Neuronal stem cell (in vitro differentiated cells): ENCODE results near the gene FKBP2.
A peak's percentile ranks its signal among the peaks of the same experiment; 100 is the strongest.

Experiments used
- DNase-seq: peaks from one replicate; pipeline ENCODE4 v3.0.0-alpha.2; 2013; ENCODE audit warnings: low spot score
- H2AFZ ChIP-seq: one replicate; pipeline ENCODE4 v1.6.1; 2013; ENCODE audit warnings: mild to moderate bottlenecking, low read length, inconsistent platforms
- H2AK5ac ChIP-seq: 2 replicates; pipeline ENCODE4 v1.6.1; 2013; ENCODE audit warnings: low read depth, mild to moderate bottlenecking, inconsistent platforms, low read length, moderate library complexity, mixed read lengths
- H2BK120ac ChIP-seq: 2 replicates; pipeline ENCODE4 v1.6.1; 2013; ENCODE audit warnings: low read depth, mild to moderate bottlenecking, inconsistent platforms, low read length, moderate library complexity, mixed read lengths
- H2BK12ac ChIP-seq: one replicate; pipeline ENCODE4 v1.6.1; 2013; ENCODE audit warnings: low read length, inconsistent platforms
- H2BK15ac ChIP-seq: 2 replicates; pipeline ENCODE4 v1.6.1; 2013; ENCODE audit warnings: mild to moderate bottlenecking, low read length, inconsistent platforms, mixed read lengths
- H2BK5ac ChIP-seq: one replicate; pipeline ENCODE4 v1.6.1; 2013; ENCODE audit warnings: inconsistent platforms, mild to moderate bottlenecking, low read length, moderate library complexity
- H3K14ac ChIP-seq: one replicate; pipeline ENCODE4 v1.6.1; 2013; ENCODE audit warnings: low read length, inconsistent platforms
- H3K18ac ChIP-seq: 2 replicates; pipeline ENCODE4 v1.6.1; 2013; ENCODE audit warnings: low read length, inconsistent platforms
- H3K23ac ChIP-seq: 2 replicates; pipeline ENCODE4 v1.6.1; 2013; ENCODE audit warnings: low read depth, mild to moderate bottlenecking, mixed read lengths, low read length, inconsistent platforms; ENCODE audit not compliant: poor library complexity
- H3K27ac ChIP-seq: replicated peaks from 3 replicates; pipeline ENCODE4 v1.5.1; 2013; ENCODE audit warnings: low read length, inconsistent platforms
- H3K27me3 ChIP-seq, 3 experiments: 2 replicates each; pipeline ENCODE4 v1.6.1; 2013; ENCODE audit warnings: low read length in 3 of 3, mild to moderate bottlenecking in 2 of 3, inconsistent platforms in 1 of 3, low read depth in 1 of 3, mixed read lengths in 1 of 3, moderate library complexity in 1 of 3; ENCODE audit not compliant: control insufficient read depth in 3 of 3, insufficient read depth in 3 of 3
- H3K36me3 ChIP-seq, 2 donors: replicated peaks in 1 of 2; 2 replicates each; pipeline ENCODE4 v1.6.1; 2013; ENCODE audit warnings: low read length in 2 of 2; ENCODE audit not compliant: control insufficient read depth in 2 of 2, insufficient read depth in 2 of 2
- H3K4ac ChIP-seq: 2 replicates; pipeline ENCODE4 v1.6.1; 2013; ENCODE audit warnings: inconsistent platforms, mild to moderate bottlenecking, low read length, moderate library complexity
- H3K4me1 ChIP-seq, 2 donors: 1 replicate in 1 of 2; 2 replicates in 1 of 2; pipeline ENCODE4 v1.6.1; 2013; ENCODE audit warnings: low read length in 2 of 2, low read depth in 1 of 2; ENCODE audit not compliant: control insufficient read depth in 2 of 2, insufficient read depth in 1 of 2
- H3K4me2 ChIP-seq: one replicate; pipeline ENCODE4 v1.6.1; 2013; ENCODE audit warnings: mild to moderate bottlenecking, low read length, inconsistent platforms; ENCODE audit not compliant: insufficient read depth, poor library complexity, severe bottlenecking
- H3K4me3 ChIP-seq, 2 donors: 2 replicates each; pipeline ENCODE4 v1.5.1; 2013; ENCODE audit warnings: low read length in 2 of 2, mild to moderate bottlenecking in 2 of 2, inconsistent platforms in 1 of 2, moderate library complexity in 1 of 2
- H3K79me1 ChIP-seq: one replicate; pipeline ENCODE4 v1.6.1; 2013; ENCODE audit warnings: low read depth, mild to moderate bottlenecking, inconsistent platforms, low read length, moderate library complexity
- H3K9ac ChIP-seq: one replicate; pipeline ENCODE4 v1.6.1; 2013; ENCODE audit warnings: mild to moderate bottlenecking, low read depth, low read length, inconsistent platforms; ENCODE audit not compliant: poor library complexity
- H3K9me3 ChIP-seq, 2 donors: replicated peaks in 1 of 2; 2 replicates each; pipeline versions ENCODE3 to v1.6.1; 2013; ENCODE audit warnings: low read length in 2 of 2, mild to moderate bottlenecking in 2 of 2, inconsistent platforms in 1 of 2, low read depth in 1 of 2, mixed read lengths in 1 of 2, moderate library complexity in 1 of 2; ENCODE audit not compliant: control insufficient read depth in 2 of 2, insufficient read depth in 1 of 2
- H4K8ac ChIP-seq: one replicate; pipeline ENCODE4 v1.6.1; 2013; ENCODE audit warnings: low read depth, mild to moderate bottlenecking, inconsistent platforms, low read length, moderate library complexity
- H4K91ac ChIP-seq: one replicate; pipeline ENCODE4 v1.6.1; 2013; ENCODE audit warnings: low read length, low read depth, mild to moderate bottlenecking, inconsistent platforms; ENCODE audit not compliant: poor library complexity
- WGBS, 2 donors: extraction: QIAGEN DNeasy Blood & Tissue Kit; methylation state at CpG; one replicate each; pipeline ENCODE4 v1.1.7; 2013; ENCODE audit warnings: missing lambda C conversion rate in 2 of 2, mixed read lengths in 1 of 2; ENCODE audit not compliant: insufficient read length in 2 of 2, insufficient replicate concordance in 1 of 2; ENCODE audit errors: extremely low coverage in 2 of 2; 5-methylcytosine and 5-hydroxymethylcytosine counted together

Gene FKBP2

DNA sequence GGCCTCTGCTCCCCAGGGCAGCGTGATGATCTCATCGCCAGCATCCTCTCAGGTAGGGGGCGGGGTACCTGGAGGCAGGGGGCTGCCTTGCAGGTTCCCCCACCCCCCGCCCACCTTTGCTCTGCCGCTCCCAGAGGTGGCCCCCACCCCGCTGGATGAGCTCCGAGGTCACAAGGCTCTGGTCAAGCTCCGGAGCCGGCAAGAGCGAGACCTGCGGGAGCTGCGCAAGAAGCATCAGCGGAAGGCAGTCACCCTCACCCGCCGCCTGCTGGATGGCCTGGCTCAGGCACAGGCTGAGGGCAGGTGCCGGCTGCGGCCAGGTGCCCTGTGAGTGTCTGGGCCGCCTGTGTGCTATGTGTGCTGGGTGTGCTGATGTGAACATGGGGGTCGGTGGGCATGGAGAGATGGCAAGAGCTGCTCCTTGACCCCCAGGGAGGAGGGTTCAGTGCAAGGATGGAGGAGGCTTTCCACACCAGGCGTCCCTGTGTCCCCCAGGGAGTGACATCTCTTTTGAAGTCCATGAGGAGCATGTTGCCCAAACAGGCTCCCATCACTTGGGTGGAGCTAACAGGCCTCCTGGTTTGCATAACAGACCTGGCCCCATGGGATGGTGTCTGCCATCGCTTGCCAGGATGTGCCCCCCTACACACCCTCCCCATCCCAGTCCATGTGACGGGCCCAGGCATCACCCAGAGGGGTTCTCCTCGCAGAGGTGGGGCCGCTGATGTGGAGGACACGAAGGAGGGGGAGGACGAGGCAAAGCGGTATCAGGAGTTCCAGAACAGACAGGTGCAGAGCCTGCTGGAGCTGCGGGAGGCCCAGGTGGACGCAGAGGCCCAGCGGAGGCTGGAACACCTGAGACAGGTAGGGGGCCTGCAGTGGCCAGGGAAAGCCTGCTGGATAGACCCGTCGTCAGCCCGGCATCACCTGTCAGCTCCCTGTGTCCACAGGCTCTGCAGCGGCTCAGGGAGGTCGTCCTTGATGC, 24.6 kb downstream of the FKBP2 start:
- Histone ChIP-seq H3K14ac (no peak overlapping the region), H3K79me1 (peaks cover 5% of the 10 kb centered on the region), H3K27me3 (no peaks in the 10 kb centered on the region), H2AFZ (no peak overlapping the region), H3K23ac (peak overlapping the region; percentile 55), H2BK120ac (no peak overlapping the region), H3K27ac (no peak overlapping the region), H2AK5ac (no peak overlapping the region), H3K9ac (peak overlapping the region; percentile 60), H3K4me2 (no peak overlapping the region), H3K9me3 (no peaks in the 10 kb centered on the region), H2BK12ac (peak overlapping the region; percentile 10), H4K8ac (peak overlapping the region; percentile 82), H3K18ac (no peak overlapping the region), H3K36me3 (peaks cover 27 to 56% of the 10 kb centered on the region in 2 donors), H3K4ac (no peak overlapping the region), H2BK5ac (peak overlapping the region; percentile 48), H3K4me1 (peaks cover 7 to 11% of the 10 kb centered on the region in 2 donors), H4K91ac (no peak overlapping the region), H2BK15ac (no peak overlapping the region), H3K4me3 (no peak overlapping the region)
- no CpG with 5 or more reads among the region's 35 CpGs for WGBS, 2 donors
- DNase-seq, result no peak

DNA sequence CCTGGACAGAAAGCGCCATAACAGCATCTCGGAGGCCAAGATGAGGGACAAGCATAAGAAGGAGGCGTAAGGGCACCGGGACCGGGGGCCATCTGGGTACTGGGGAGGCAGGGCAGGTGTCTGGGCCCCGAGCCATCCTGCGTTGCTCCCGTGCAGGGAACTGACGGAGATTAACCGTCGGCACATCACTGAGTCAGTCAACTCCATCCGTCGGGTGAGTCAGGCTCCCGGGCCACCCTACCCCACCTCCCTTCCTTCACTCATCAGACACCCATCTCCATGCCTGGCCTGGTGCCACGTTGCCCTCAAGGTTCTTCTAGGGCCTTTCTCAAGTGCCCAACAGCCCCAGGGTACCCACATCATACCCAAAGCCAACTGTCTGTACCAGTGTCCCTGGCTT, 25.4 kb downstream of the FKBP2 start:
- no peak overlapping the region for H4K8ac ChIP-seq
- H3K36me3 ChIP-seq, result peaks cover 25 to 52% of the 10 kb centered on the region in 2 donors
- no peak overlapping the region for H3K4ac ChIP-seq
- H3K4me2 ChIP-seq, result no peak overlapping the region
- no peak overlapping the region for H3K23ac ChIP-seq
- H2AFZ ChIP-seq, result no peak overlapping the region
- no peak overlapping the region for H4K91ac ChIP-seq
- no peak overlapping the region for H3K18ac ChIP-seq
- no peak overlapping the region for H2BK5ac ChIP-seq
- H3K14ac ChIP-seq, result no peak overlapping the region
- DNase-seq, result no peak
- peaks cover 7 to 11% of the 10 kb centered on the region in 2 donors for H3K4me1 ChIP-seq
- H2AK5ac ChIP-seq, result no peak overlapping the region
- H2BK120ac ChIP-seq, result no peak overlapping the region
- H3K4me3 ChIP-seq, result no peak overlapping the region
- H3K79me1 ChIP-seq, result peaks cover 3% of the 10 kb centered on the region
- H3K27me3 ChIP-seq, result no peaks in the 10 kb centered on the region
- no CpG with 5 or more reads among the region's 15 CpGs for WGBS, 2 donors
- H2BK15ac ChIP-seq, result no peak overlapping the region
- no peaks in the 10 kb centered on the region for H3K9me3 ChIP-seq
- no peak overlapping the region for H3K9ac ChIP-seq
- no peak overlapping the region for H2BK12ac ChIP-seq
- no peak overlapping the region for H3K27ac ChIP-seq

DNA sequence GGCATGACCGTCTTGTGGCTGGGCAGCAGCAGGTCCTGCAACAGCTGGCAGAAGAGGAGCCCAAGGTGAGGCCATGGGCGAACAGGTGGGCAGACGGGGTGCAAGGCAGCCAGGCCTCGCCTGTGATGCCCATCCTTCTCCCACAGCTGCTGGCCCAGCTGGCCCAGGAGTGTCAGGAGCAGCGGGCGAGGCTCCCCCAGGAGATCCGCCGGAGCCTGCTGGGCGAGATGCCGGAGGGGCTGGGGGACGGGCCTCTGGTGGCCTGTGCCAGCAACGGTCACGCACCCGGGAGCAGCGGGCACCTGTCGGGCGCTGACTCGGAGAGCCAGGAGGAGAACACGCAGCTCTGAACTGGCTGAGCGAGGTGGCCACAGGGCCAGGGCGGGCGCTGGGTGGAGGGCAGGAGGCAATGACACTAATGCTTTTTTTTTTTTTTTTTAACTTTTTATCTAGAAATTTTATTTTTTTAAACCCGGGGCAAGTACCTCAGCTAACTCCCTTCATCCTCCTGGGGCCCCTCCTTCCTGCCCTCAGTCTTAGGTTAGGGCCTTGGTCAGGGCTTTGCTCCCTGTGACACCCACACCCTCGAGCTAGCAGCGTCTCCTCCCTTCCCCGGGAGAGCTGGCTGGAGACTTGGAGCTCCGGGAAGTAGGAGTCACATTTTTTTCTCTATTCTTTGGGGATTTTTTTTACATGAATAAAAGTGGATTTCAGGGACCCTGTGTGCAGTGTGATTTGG, 26.5 kb downstream of the FKBP2 start:
- no peak overlapping the region for H2BK5ac ChIP-seq
- peaks cover 3% of the 10 kb centered on the region for H3K79me1 ChIP-seq
- no peak overlapping the region for H3K9ac ChIP-seq
- no peak overlapping the region for H2BK120ac ChIP-seq
- H2BK12ac ChIP-seq, result no peak overlapping the region
- peaks cover 23 to 43% of the 10 kb centered on the region in 2 donors for H3K36me3 ChIP-seq
- no peaks in the 10 kb centered on the region for H3K27me3 ChIP-seq
- H4K8ac ChIP-seq, result no peak overlapping the region
- DNase-seq, result no peak
- no peak overlapping the region for H3K27ac ChIP-seq
- no peak overlapping the region for H3K18ac ChIP-seq
- no peak overlapping the region for H3K14ac ChIP-seq
- H3K9me3 ChIP-seq, result no peaks in the 10 kb centered on the region
- peaks cover 13 to 16% of the 10 kb centered on the region in 2 donors for H3K4me1 ChIP-seq
- H3K4me3 ChIP-seq, result no peak overlapping the region
- H3K23ac ChIP-seq, result peak overlapping the region; percentile 17
- no peak overlapping the region for H3K4ac ChIP-seq
- H2AK5ac ChIP-seq, result no peak overlapping the region
- no peak overlapping the region for H4K91ac ChIP-seq
- WGBS, 2 donors, result no CpG with 5 or more reads among the region's 27 CpGs
- H2AFZ ChIP-seq, result no peak overlapping the region
- H2BK15ac ChIP-seq, result no peak overlapping the region
- H3K4me2 ChIP-seq, result no peak overlapping the region
